H1 (cell line): ENCODE measurements around the gene ZNF83. TPM values are rescaled to one million over a fixed set of nuclear protein-coding genes. Genes with fewer than 3 reads are reported as not detected.

Source experiments
- BCL11A ChIP-seq, 2 experiments: IDR thresholded peaks; one replicate each; pipeline ENCODE4 v1.6.1; 2011; ENCODE audit warnings: low read depth in 2 of 2, low read length in 2 of 2, mild to moderate bottlenecking in 2 of 2
- BRCA1 ChIP-seq: IDR thresholded peaks from 2 replicates; pipeline ENCODE4 v1.6.1; 2012; ENCODE audit warnings: low read depth, low read length, improper control_type of control experiment
- CBX5 ChIP-seq: fragments of 300-800, 300-1000 bp; sonication (generic); IDR thresholded peaks from 2 replicates; pipeline ENCODE4 v1.7.1; 2016; ENCODE audit warnings: antibody characterized with exemption, low read length, low read depth
- CEBPB ChIP-seq: IDR thresholded peaks from 2 replicates; pipeline ENCODE4 v1.6.1; 2012; ENCODE audit warnings: low read depth, low read length
- EGR1 ChIP-seq: IDR thresholded peaks from 2 replicates; pipeline ENCODE4 v1.6.1; 2011; ENCODE audit warnings: low read depth, low read length, borderline replicate concordance
- EP300 ChIP-seq, 2 experiments: IDR thresholded peaks; 1 replicate in 1 of 2; 2 replicates in 1 of 2; pipeline ENCODE4 v1.6.1; 2011 to 2012; ENCODE audit warnings: low read depth in 2 of 2, low read length in 2 of 2, mild to moderate bottlenecking in 2 of 2, borderline replicate concordance in 1 of 2, inconsistent platforms in 1 of 2, moderate library complexity in 1 of 2
- FOSL1 ChIP-seq: IDR thresholded peaks from 2 replicates; pipeline ENCODE4 v1.6.1; 2011; ENCODE audit warnings: mild to moderate bottlenecking, low read depth, low read length, moderate library complexity; ENCODE audit not compliant: insufficient read depth
- GABPA ChIP-seq: IDR thresholded peaks from 2 replicates; pipeline ENCODE4 v1.6.1; 2011; ENCODE audit warnings: mild to moderate bottlenecking, low read length, moderate library complexity, borderline replicate concordance; ENCODE audit not compliant: insufficient read depth
- GTF2F1 ChIP-seq: IDR thresholded peaks from 2 replicates; pipeline ENCODE4 v1.6.1; 2012; ENCODE audit warnings: low read depth, low read length, improper control_type of control experiment, borderline replicate concordance
- KDM1A ChIP-seq: fragments of 200-600, 300-600 bp; sonication (generic); IDR thresholded peaks from 2 replicates; pipeline ENCODE4 v1.7.1; 2016; ENCODE audit warnings: mild to moderate bottlenecking, low read length, borderline replicate concordance
- KDM4A ChIP-seq: IDR thresholded peaks from one replicate; pipeline ENCODE4 v1.7.1; 2012; ENCODE audit warnings: low read depth, mild to moderate bottlenecking, moderate library complexity, low read length, inconsistent platforms; ENCODE audit not compliant: severe bottlenecking
- MAFK ChIP-seq: IDR thresholded peaks from 2 replicates; pipeline ENCODE4 v1.6.1; 2012; ENCODE audit warnings: low read depth, mild to moderate bottlenecking, improper control_type of control experiment, low read length
- NANOG ChIP-seq: IDR thresholded peaks from 2 replicates; pipeline ENCODE4 v1.6.1; 2011; ENCODE audit warnings: low read length, low read depth, mild to moderate bottlenecking, inconsistent platforms; ENCODE audit not compliant: insufficient read depth, poor library complexity, severe bottlenecking
- PHF8 ChIP-seq: fragments of 200-600 bp; sonication (generic); conservative IDR thresholded peaks from 2 replicates; pipeline ENCODE4 v1.7.1; 2012; ENCODE audit warnings: low read depth, mild to moderate bottlenecking, inconsistent platforms, low read length, moderate library complexity
- POLR2A ChIP-seq, 2 experiments: IDR thresholded peaks; 1 replicate in 1 of 2; 2 replicates in 1 of 2; pipeline ENCODE4 v1.6.1; 2011; ENCODE audit warnings: low read depth in 2 of 2, low read length in 2 of 2, mild to moderate bottlenecking in 2 of 2; ENCODE audit errors: control extremely low read depth in 1 of 2
- RXRA ChIP-seq: IDR thresholded peaks from 2 replicates; pipeline ENCODE4 v1.6.1; 2011; ENCODE audit warnings: low read depth, mild to moderate bottlenecking, low read length, moderate library complexity; ENCODE audit not compliant: insufficient read depth
- SAP30 ChIP-seq: fragments of 300-600 bp; sonication (generic); IDR thresholded peaks from 2 replicates; pipeline ENCODE4 v1.7.1; 2012; ENCODE audit warnings: low read length, moderate library complexity, mild to moderate bottlenecking, inconsistent platforms; ENCODE audit not compliant: insufficient read depth, insufficient replicate concordance
- SIN3A ChIP-seq, 2 experiments: IDR thresholded peaks in 1 of 2; conservative IDR thresholded peaks in 1 of 2; 2 replicates each; pipeline ENCODE4 v1.6.1; 2011 to 2012; ENCODE audit warnings: low read length in 2 of 2, improper control_type of control experiment in 1 of 2, low read depth in 1 of 2, mild to moderate bottlenecking in 1 of 2
- SIRT6 ChIP-seq: IDR thresholded peaks from one replicate; pipeline ENCODE4 v1.7.1; 2012; ENCODE audit warnings: low read length, inconsistent platforms
- SIX5 ChIP-seq: IDR thresholded peaks from 2 replicates; pipeline ENCODE4 v1.6.1; 2011; ENCODE audit warnings: mild to moderate bottlenecking, low read depth, low read length
- SP1 ChIP-seq: IDR thresholded peaks from 2 replicates; pipeline ENCODE4 v1.6.1; 2011; ENCODE audit warnings: low read depth, low read length
- SP4 ChIP-seq: IDR thresholded peaks from 2 replicates; pipeline ENCODE4 v1.6.1; 2012; ENCODE audit warnings: low read length, inconsistent platforms
- SRF ChIP-seq: IDR thresholded peaks from 2 replicates; pipeline ENCODE4 v1.6.1; 2011; ENCODE audit warnings: mild to moderate bottlenecking, low read depth, low read length, moderate library complexity
- TEAD4 ChIP-seq: IDR thresholded peaks from 2 replicates; pipeline ENCODE4 v1.6.1; 2012; ENCODE audit warnings: low read depth, low read length, inconsistent platforms, mixed read lengths
- polyA plus RNA-seq, 7 experiments: library from polyadenylated mRNA; depleted of rRNA in 3 of 7; stranded (reverse) in 5 of 7; unstranded in 2 of 7; fragments of >200 nt in 5 of 7; fragments of 200-250 nt in 2 of 7; gene quantifications; 1 replicate in 5 of 7; 2 replicates in 1 of 7; 4 replicates in 1 of 7; pipeline versions ENCODE4 v1.2.1 to v1.2.3, GENCODE V29; 2011 to 2013; ENCODE audit warnings: missing spikeins in 2 of 7, mixed read lengths in 2 of 7
- total RNA-seq: library from RNA; stranded (reverse); fragmentation: NEBNext Ultra II Directional; extraction: Animal tissue kit (Norgen Biotek cat#: 25700); gene quantifications from 2 replicates; pipeline ENCODE4 v1.2.1, GENCODE V29; 2021

Gene ZNF83
- total and polyA plus RNA-seq, 2 of the 8 experiments (the other 6 are each of a cell fraction or from before 2014, with no cell fraction given) = 13.2 to 19.4 TPM

DNA sequence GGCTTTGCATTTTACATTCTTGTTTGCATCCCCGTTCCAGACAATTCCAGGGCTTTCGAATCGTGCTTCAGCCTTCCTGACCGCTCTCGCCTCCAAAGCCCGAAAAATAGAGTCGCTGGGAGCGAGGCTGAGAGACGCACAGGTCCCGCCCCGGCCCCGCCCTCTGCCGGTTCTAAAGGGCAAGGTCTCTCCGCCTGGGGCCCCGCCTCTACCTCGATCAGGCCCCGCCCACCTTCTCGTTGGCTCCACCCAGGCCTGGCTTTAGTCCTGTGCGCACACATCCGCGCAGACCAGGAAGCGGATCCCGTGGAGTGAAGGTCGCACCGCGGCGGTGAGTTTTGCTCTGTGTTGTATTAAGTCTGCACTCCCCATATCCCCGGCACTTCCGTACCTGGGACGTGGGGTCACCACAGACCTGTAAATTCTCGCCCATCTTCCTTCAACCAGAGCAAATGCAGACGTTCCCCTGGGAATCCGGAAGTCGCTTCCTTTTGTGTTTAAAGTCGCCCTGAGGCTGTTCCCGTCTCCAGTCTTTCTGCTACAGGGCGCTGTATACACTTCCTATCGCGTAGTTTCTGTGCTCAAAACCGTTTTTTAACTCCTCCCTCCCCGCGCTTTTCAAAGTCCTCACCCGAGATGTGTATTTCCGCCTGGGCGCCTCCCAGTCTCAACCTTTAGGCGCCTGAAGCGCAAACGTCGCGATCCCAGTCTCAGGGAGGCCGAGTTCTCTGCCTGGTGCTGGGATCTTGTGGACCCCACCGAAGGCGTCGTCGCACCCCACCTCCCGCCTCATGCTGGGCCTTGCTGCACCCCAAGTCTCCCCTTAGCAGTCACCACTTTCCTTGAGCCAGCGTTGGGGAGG lies 67.9 kb downstream of the ZNF83 start, which contains the start of gene ZNF701 (continued):
- TF ChIP-seq BCL11A (IDR thresholded peaks at IDR 0.05; ENCODE audit: low read depth in 2 of 2, low read length in 2 of 2) (no peak), MAFK (no peak), SP1 (no peak), POLR2A (IDR thresholded peaks at IDR 0.05; ENCODE audit: control extremely low read depth in 1 of 2, low read depth in 2 of 2, low read length in 2 of 2) (peak; percentile 86 to 97), KDM1A (no peak), EGR1 (no peak), NANOG (no peak), BRCA1 (no peak), EP300 (IDR thresholded peaks at IDR 0.05; ENCODE audit: borderline replicate concordance in 1 of 2, low read depth in 2 of 2, low read length in 2 of 2) (no peak), SIN3A (conservative IDR thresholded peaks at IDR 0.05 in 1 of 2, IDR thresholded peaks at IDR 0.05 in 1 of 2; ENCODE audit: low read depth in 1 of 2, low read length in 2 of 2) (peak; percentile 67 to 75; a peak in 2 of 4 replicates), SIX5 (no peak), RXRA (no peak), SRF (peak; percentile 60; the same call in 1 of the 2 replicates), GTF2F1 (no peak), FOSL1 (no peak), CEBPB (no peak), SP4 (no peak), KDM4A (peak; percentile 29), TEAD4 (no peak), SAP30 (peak; percentile 65), PHF8 (peak; percentile 92), GABPA (no peak), CBX5 (no peak), SIRT6 (no peak)
